WI38 (cell line): ENCODE data around the gene NEUROG2.
"Not testable (repeated sequence)": the region's sequence is repeated elsewhere in the genome, so short reads cannot be mapped to it uniquely, and the experiment has no call there.

Experiments used
- H3K4me3 ChIP-seq: 2 replicates; pipeline ENCODE4 v1.5.1; 2011; ENCODE audit warnings: low read depth, mild to moderate bottlenecking, control low read depth, low read length
- CTCF ChIP-seq: IDR thresholded peaks from 2 replicates; pipeline ENCODE4 v1.5.1; 2012; ENCODE audit warnings: low read depth, mild to moderate bottlenecking, control low read depth, low read length

The NEUROG2 gene

GRCh38 chr4:112516066-112516470 lies at the start of gene NEUROG2:
TSS of gene NEUROG2 (minus strand) at chr4:112516180. CDS start at chr4:112515475, 705 bp downstream.
- H3K4me3 ChIP-seq, result peak within 1 kb of the TSS; percentile 53
- TF ChIP-seq CTCF, result no peak

- TF ChIP-seq CTCF, result no peak
Observed at GRCh38 chr4:112564706-112565270, 48.8 kb upstream of the NEUROG2 start.

GRCh38 chr4:112563431-112564200 lies 47.6 kb upstream of the NEUROG2 start:
- no peak for TF ChIP-seq CTCF
- no peak overlapping the region for H3K4me3 ChIP-seq

More at GRCh38 chr4:112564706-112565270, 48.8 kb upstream of the NEUROG2 start:
- no peak overlapping the region for H3K4me3 ChIP-seq

GRCh38 chr4:112562254-112562879 lies 46.4 kb upstream of the NEUROG2 start:
- no peak overlapping the region for H3K4me3 ChIP-seq
- no peak for TF ChIP-seq CTCF

GRCh38 chr4:112560084-112560483 lies 44.1 kb upstream of the NEUROG2 start:
- TF ChIP-seq CTCF, result no peak

GRCh38 chr4:112559053-112559452 lies 43.1 kb upstream of the NEUROG2 start:
- no peak for TF ChIP-seq CTCF
- H3K4me3 ChIP-seq, result no peak overlapping the region

More at GRCh38 chr4:112560084-112560483, 44.1 kb upstream of the NEUROG2 start:
- no peak overlapping the region for H3K4me3 ChIP-seq

- no peak for TF ChIP-seq CTCF
- H3K4me3 ChIP-seq, result no peak overlapping the region
Observed at GRCh38 chr4:112557676-112558411, 41.9 kb upstream of the NEUROG2 start.

GRCh38 chr4:112554271-112554670 lies 38.3 kb upstream of the NEUROG2 start:
- not testable (repeated sequence) for H3K4me3 ChIP-seq
